Activated CD4-positive, alpha-beta T cell treated with anti-CD3 and anti-CD28 coated beads, Interleukin-2, amount 10 ng/mL, durations not matched to agents 7 days and 5 days (primary cell): ENCODE measurements around the gene PITPNC1. TPM values are rescaled to one million over a fixed set of nuclear protein-coding genes. Genes with fewer than 3 reads are reported as not detected.
A peak's percentile ranks its signal among the peaks of the same experiment; 100 is the strongest.
"Not testable (repeated sequence)": the region's sequence is repeated elsewhere in the genome, so short reads cannot be mapped to it uniquely, and the experiment has no call there.

Experiments
- CTCF ChIA-PET: fragments of 350-600 bp; sonication (Branson Sonifier 250); formaldehyde crosslinking; loops from one replicate; lab custom pipeline; 2021; ENCODE audit warnings: antibody characterized with exemption; lab: Charles Lee
- POLR2A ChIA-PET: fragments of 350-600 bp; sonication (Branson Sonifier 250); formaldehyde crosslinking; loops from one replicate; lab custom pipeline; 2021; ENCODE audit warnings: antibody characterized with exemption; lab: Charles Lee
- DNase-seq: peaks from one replicate; pipeline ENCODE4 v3.0.0-alpha.2; 2020
- H3K27ac Mint-ChIP-seq: one replicate; pipeline ENCODE4 v1.8.0; 2021; ENCODE audit warnings: mild to moderate bottlenecking, moderate library complexity, mixed read lengths
- H3K27me3 Mint-ChIP-seq: one replicate; pipeline ENCODE4 v1.8.0; 2021; ENCODE audit warnings: mixed read lengths
- H3K36me3 Mint-ChIP-seq: one replicate; pipeline ENCODE4 v1.8.0; 2021; ENCODE audit warnings: low read depth, mixed read lengths
- H3K4me1 Mint-ChIP-seq: one replicate; pipeline ENCODE4 v1.8.0; 2021; ENCODE audit warnings: mixed read lengths
- H3K4me3 Mint-ChIP-seq: one replicate; pipeline ENCODE4 v1.8.0; 2021; ENCODE audit warnings: mild to moderate bottlenecking, moderate library complexity, mixed read lengths
- H3K9me3 Mint-ChIP-seq: one replicate; pipeline ENCODE4 v1.8.0; 2021; ENCODE audit warnings: mixed read lengths
- total RNA-seq, 2 experiments: library from RNA; stranded (reverse); gene quantifications; one replicate each; pipeline ENCODE4 v1.2.3, GENCODE V29; 2021

The PITPNC1 gene
- total RNA-seq, result 10 to 100 TPM; 57.0 to 67.1 TPM

DNA sequence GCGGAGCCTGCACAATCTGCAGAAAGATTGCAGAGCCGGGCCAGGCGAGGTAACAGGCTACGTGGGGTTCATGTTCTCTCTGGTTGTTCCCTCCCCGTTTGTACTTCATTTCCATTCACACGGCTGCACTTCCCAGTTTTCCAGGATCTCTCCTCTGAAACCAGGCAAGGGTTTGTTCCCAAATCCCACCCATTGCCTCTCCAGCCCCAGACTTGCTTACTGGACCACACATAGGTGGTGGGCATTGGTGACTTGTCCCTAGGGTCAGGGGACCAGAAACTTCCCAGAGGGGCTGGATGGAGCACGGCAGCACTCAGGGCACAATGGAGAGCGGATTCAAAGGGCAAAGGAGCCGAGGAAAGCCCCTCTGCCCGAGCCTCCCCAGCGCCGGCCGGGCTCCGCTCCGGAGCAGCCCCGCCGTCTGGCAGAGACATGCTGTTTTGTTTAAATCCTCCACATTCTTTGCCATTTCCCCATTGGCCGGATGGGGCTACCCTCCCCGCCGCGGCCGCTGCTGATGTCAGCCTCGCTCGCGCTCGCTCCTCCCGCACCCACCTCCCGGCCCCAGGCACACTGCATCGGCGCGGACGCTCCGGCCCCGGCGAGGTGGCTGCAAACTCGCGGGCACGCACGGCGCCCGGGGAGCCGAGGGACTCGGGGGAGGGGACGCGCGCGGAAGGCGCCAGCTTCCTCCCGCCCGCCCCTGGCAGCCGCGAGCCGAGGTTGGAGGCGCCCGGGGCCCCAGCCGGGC lies at the start of gene PITPNC1:
PITPNC1 (plus strand) TSS at position 545 of the 751 bp plus-strand sequence.
- ChIA-PET POLR2A (interaction anchor here (0.6 to 0.8 kb wide), 3 partner anchors 12 to 363 kb away, joined by 3 to 4 read pairs (median 3); no protein-coding TSS in a partner anchor), CTCF (interaction anchor here (1.2 to 3.8 kb wide), 8 partner anchors 8 to 312 kb away, joined by 3 to 27 read pairs (median 6); partner anchors contain the start of gene PSMD12)
- H3K4me3 Mint-ChIP-seq, result peak within 1 kb of the TSS; percentile 85
- peaks cover 43% of the 10 kb centered on the region for H3K4me1 Mint-ChIP-seq
- DNase-seq, result peak; percentile 90
- H3K27ac Mint-ChIP-seq, result peak within 1 kb of the TSS; percentile 92
- H3K27me3 Mint-ChIP-seq, result no peaks in the 10 kb centered on the region
- H3K9me3 Mint-ChIP-seq, result no peaks in the 10 kb centered on the region
- peaks cover 18% of the 10 kb centered on the region for H3K36me3 Mint-ChIP-seq

- Mint-ChIP-seq H3K9me3 (no peaks in the 10 kb centered on the region), H3K4me3 (no peak overlapping the region), H3K27me3 (no peaks in the 10 kb centered on the region), H3K36me3 (no peaks in the 10 kb centered on the region), H3K4me1 (no peaks in the 10 kb centered on the region), H3K27ac (no peak overlapping the region)
- DNase-seq, result no peak
- ChIA-PET POLR2A (no interaction called here), CTCF (interaction anchor here (0.6 kb wide), 1 partner anchor 18 kb away, joined by 5 read pairs; no protein-coding TSS in a partner anchor)
These were observed 49.1 kb upstream of the PITPNC1 start for GRCh38 chr17:67328026-67328425.

GRCh38 chr17:67331381-67332161 lies 45.5 kb upstream of the PITPNC1 start:
- DNase-seq, H3K27me3 Mint-ChIP-seq, H3K4me3 Mint-ChIP-seq, POLR2A ChIA-PET, H3K27ac Mint-ChIP-seq, H3K9me3 Mint-ChIP-seq, H3K4me1 Mint-ChIP-seq, H3K36me3 Mint-ChIP-seq: not testable (repeated sequence)
- CTCF ChIA-PET, result interaction anchor here (1.3 kb wide), 1 partner anchor 9 kb away, joined by 4 read pairs; no protein-coding TSS in a partner anchor

- H3K36me3 Mint-ChIP-seq, H3K4me1 Mint-ChIP-seq, POLR2A ChIA-PET, DNase-seq, H3K4me3 Mint-ChIP-seq, H3K27ac Mint-ChIP-seq, H3K27me3 Mint-ChIP-seq, H3K9me3 Mint-ChIP-seq: not testable (repeated sequence)
- CTCF ChIA-PET, result interaction anchor here (0.8 to 1.4 kb wide), 2 partner anchors 59 kb away, joined by 3 read pairs; no protein-coding TSS in a partner anchor
These were observed 44.9 kb upstream of the PITPNC1 start for GRCh38 chr17:67332162-67332508.

DNA sequence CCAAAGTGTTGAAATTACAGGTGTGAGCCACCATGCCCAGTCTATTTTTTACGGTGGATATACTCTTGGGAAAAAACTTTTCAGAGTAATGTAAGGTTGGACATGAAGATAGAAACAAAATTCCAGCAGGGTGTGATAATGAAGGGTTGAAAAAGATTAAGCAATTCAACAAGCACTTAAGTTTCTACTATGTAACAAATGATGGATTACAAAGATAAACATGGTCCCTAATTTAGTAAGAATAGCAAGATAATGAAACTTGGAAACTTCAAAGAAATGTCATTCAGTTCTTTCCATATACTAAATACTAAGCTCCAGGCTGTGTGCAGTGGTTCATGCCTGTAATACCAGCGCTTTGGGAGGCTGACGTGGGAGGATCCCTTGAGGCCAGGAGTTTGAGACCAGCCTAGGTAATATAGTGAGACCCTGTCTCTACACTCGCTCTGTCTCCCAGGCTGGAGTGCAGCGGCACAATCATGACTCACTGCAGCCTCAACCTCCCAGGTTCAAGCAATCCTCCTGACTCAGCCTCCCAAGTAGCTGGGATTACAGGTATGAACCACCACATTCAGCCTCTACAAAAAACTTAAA lies 41.7 kb upstream of the PITPNC1 start:
- ChIA-PET CTCF (interaction anchor here (0.5 to 1.9 kb wide), 3 partner anchors 13 to 493 kb away, joined by 3 to 4 read pairs (median 4); no protein-coding TSS in a partner anchor), POLR2A (no interaction called here)
- Mint-ChIP-seq H3K9me3 (no peaks in the 10 kb centered on the region), H3K4me1 (no peaks in the 10 kb centered on the region), H3K27me3 (no peaks in the 10 kb centered on the region), H3K36me3 (peaks cover 16% of the 10 kb centered on the region), H3K4me3 (no peak overlapping the region), H3K27ac (no peak overlapping the region)
- no peak for DNase-seq

DNA sequence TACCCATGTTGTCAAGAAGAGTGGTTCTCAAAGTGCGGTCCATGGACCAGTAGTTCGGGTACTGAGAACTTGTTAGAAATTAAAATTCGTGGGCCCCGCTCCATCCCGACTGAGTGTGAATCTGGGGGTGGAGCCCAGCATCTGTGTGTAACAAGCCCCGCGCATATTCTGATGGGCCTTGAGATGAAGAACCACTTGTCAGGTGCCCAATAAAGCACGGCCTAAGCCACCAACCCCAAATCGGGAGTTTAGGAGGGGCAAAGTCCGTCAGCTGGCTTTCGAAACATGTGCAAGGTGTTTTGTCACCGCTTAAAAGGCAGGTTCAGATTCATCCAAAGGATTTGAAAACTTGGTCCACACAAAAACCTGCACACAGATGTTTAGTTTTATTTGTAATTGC lies 40.2 kb upstream of the PITPNC1 start:
- POLR2A ChIA-PET, result no interaction called here
- CTCF ChIA-PET, result interaction anchor here (1.3 to 1.9 kb wide), 2 partner anchors 14 to 20 kb away, joined by 4 read pairs; no protein-coding TSS in a partner anchor
- no peaks in the 10 kb centered on the region for H3K27me3 Mint-ChIP-seq

GRCh38 chr17:67338353-67338752 lies 38.7 kb upstream of the PITPNC1 start:
- CTCF ChIA-PET, result interaction anchor here (0.6 kb wide), 2 partner anchors 325 to 374 kb away, joined by 3 read pairs; no protein-coding TSS in a partner anchor

More for the DNA sequence above, 40.2 kb upstream of the PITPNC1 start:
- H3K27ac Mint-ChIP-seq, result no peak overlapping the region
- H3K4me1 Mint-ChIP-seq, result no peaks in the 10 kb centered on the region
- peaks cover 27% of the 10 kb centered on the region for H3K36me3 Mint-ChIP-seq
- DNase-seq, result no peak
- no peak overlapping the region for H3K4me3 Mint-ChIP-seq
- no peaks in the 10 kb centered on the region for H3K9me3 Mint-ChIP-seq

DNA sequence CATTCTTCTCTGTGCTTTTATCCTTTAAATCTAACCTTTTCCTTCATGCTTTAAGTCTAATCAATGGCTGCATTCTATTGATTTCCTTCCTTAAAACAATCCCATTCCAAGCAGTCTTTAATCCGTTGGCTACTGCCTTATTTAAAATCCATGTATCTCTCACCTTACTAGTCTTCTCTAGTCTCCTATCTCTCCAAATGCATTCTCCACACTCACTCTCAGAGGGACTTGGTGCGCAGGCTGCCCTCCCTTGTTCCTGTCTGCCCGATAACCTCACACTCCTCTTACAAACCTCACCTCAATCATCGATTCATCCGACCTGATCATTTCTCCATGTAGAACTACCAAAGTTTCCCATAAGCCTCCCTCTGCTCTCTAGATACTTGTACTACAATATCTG lies 33.8 kb upstream of the PITPNC1 start:
- ChIA-PET CTCF (interaction anchor here (0.6 kb wide), 1 partner anchor 98 kb away, joined by 7 read pairs; no protein-coding TSS in a partner anchor), POLR2A (no interaction called here)
- Mint-ChIP-seq H3K9me3 (no peaks in the 10 kb centered on the region), H3K4me1 (no peaks in the 10 kb centered on the region), H3K27ac (no peak overlapping the region), H3K27me3 (no peaks in the 10 kb centered on the region), H3K4me3 (no peak overlapping the region), H3K36me3 (peaks cover 61% of the 10 kb centered on the region)
- DNase-seq, result no peak

More at GRCh38 chr17:67338353-67338752, 38.7 kb upstream of the PITPNC1 start:
- DNase-seq, H3K4me3 Mint-ChIP-seq, H3K27me3 Mint-ChIP-seq, POLR2A ChIA-PET, H3K9me3 Mint-ChIP-seq, H3K4me1 Mint-ChIP-seq, H3K27ac Mint-ChIP-seq: not testable (repeated sequence)
- peaks cover 34% of the 10 kb centered on the region for H3K36me3 Mint-ChIP-seq

DNA sequence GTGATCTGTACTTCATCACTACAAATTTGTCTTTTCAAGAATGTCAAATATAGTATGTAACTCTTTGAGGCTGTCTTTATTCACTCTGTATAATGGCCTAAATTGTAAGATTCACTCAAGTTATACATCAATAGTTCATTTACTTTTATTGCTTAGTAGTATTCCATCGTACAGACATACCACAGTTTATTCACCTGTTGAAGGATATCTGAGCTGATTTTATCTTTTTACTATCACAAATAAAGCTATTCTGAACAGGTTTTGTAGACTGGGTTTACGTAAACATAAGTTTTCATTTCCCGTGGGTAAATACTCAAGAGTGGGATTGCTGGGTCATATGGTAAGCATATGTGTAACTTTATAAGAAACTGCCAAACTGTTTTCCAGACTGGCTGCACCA lies 29.3 kb upstream of the PITPNC1 start:
- H3K27me3 Mint-ChIP-seq, result no peaks in the 10 kb centered on the region
- peaks cover 59% of the 10 kb centered on the region for H3K36me3 Mint-ChIP-seq
- no peak for DNase-seq
- H3K27ac Mint-ChIP-seq, result no peak overlapping the region
- H3K4me1 Mint-ChIP-seq, result no peaks in the 10 kb centered on the region
- CTCF ChIA-PET, result interaction anchor here (1.4 kb wide), 1 partner anchor 14 kb away, joined by 3 read pairs; no protein-coding TSS in a partner anchor
- no peaks in the 10 kb centered on the region for H3K9me3 Mint-ChIP-seq
- no peak overlapping the region for H3K4me3 Mint-ChIP-seq
- POLR2A ChIA-PET, result no interaction called here

DNA sequence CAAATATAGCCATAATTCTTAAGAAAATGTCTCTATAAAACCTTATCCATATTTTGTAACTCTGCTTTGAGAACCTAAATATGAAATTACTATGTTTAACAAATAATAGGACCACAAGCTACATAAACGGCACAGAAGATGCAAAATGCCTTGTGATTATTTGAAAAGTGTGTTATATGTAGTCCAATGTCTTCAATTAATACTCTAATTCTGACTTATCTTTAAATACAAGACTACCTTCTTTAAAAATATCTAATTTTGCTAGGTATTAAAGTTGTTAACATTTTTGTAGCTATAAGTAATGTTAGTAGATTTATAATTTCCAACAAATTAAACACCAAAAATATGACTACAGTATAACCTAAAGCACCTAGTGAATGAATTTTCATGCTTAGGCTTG lies 27.7 kb upstream of the PITPNC1 start:
- Mint-ChIP-seq H3K36me3 (peaks cover 60% of the 10 kb centered on the region), H3K9me3 (no peaks in the 10 kb centered on the region), H3K27ac (no peak overlapping the region), H3K4me1 (no peaks in the 10 kb centered on the region), H3K27me3 (no peaks in the 10 kb centered on the region), H3K4me3 (no peak overlapping the region)
- ChIA-PET CTCF (no interaction called here), POLR2A (no interaction called here)
- DNase-seq, result no peak

DNA sequence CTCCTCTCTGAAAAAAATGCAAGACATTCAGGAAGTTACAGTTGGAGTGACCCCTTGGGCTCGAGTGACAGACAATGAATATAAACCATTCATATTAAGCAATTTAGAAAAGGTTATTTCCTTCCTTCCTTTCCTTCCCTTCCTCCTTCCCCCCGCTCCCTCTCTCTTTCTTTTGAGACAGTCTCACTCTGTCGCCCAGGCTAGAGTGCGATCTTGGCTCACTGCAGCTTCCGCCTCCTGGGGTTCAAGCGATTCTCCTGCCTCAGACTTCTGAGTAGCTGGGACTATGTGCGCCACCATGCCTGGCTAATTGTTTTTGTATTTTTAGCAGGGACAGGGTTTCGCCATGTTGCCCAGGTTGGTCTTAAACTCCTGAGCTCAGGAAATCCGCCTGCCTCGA lies 23.9 kb upstream of the PITPNC1 start:
- Mint-ChIP-seq H3K4me1 (peaks cover 10% of the 10 kb centered on the region), H3K4me3 (no peak overlapping the region), H3K27me3 (no peaks in the 10 kb centered on the region), H3K9me3 (no peaks in the 10 kb centered on the region), H3K36me3 (peaks cover 51% of the 10 kb centered on the region), H3K27ac (no peak overlapping the region)
- no peak for DNase-seq
- ChIA-PET POLR2A (no interaction called here), CTCF (interaction anchor here (1.2 kb wide), 1 partner anchor 58 kb away, joined by 3 read pairs; no protein-coding TSS in a partner anchor)

DNA sequence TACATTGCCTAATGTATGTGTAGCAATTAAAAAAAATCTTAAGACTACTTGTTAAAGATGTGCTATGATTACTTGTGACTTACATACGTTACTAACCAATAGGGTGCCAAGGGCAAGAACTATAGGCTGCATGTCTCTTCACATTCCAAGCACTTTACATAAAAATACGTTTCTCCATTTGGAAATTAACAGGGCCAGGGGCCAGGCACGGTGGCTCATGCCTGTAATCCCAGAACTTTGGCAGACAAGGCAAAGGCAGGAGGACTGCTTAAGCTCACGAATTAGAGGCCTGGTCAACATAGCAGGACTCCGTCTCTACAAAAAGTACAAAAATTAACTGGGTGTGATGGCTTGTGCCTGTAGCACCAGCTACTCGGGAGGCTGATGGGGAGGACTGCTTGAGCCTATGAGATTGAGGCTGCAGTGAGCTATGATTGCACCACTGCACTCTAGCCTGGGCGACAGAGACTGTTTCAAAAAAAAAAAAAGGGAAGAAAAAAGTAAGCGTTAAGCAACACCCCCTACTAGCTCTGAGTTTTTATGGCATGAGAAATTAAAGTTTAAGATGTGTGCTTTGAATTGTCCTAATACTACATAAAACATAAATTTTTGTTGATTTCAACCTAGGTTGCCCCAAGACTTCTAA lies 23.0 kb upstream of the PITPNC1 start:
- peaks cover 16% of the 10 kb centered on the region for H3K4me1 Mint-ChIP-seq
- ChIA-PET POLR2A (no interaction called here), CTCF (interaction anchor here (1.1 to 1.2 kb wide), 2 partner anchors 11 to 59 kb away, joined by 3 to 6 read pairs; no protein-coding TSS in a partner anchor)
- H3K27me3 Mint-ChIP-seq, result no peaks in the 10 kb centered on the region
- no peak overlapping the region for H3K27ac Mint-ChIP-seq
- H3K9me3 Mint-ChIP-seq, result no peaks in the 10 kb centered on the region
- peaks cover 49% of the 10 kb centered on the region for H3K36me3 Mint-ChIP-seq
- no peak overlapping the region for H3K4me3 Mint-ChIP-seq
- DNase-seq, result no peak
